Brain microvascular endothelial cell (primary cell): ENCODE measurements around the gene TAS2R10.

Experiments
- DNase-seq: peaks from one replicate; pipeline ENCODE4 v3.0.0-alpha.2; 2020
- H3K27ac ChIP-seq: fragments of 250-450 bp; sonication (Bioruptor Pico); 2 replicates; pipeline ENCODE4 v1.5.1; 2020; ENCODE audit warnings: mild to moderate bottlenecking, moderate library complexity
- H3K27me3 ChIP-seq: fragments of 250-450 bp; sonication (Bioruptor Pico); replicated peaks from 2 replicates; pipeline ENCODE4 v1.5.1; 2020; ENCODE audit warnings: mild to moderate bottlenecking
- H3K36me3 ChIP-seq: fragments of 250-450 bp; sonication (Bioruptor Pico); replicated peaks from 2 replicates; pipeline ENCODE4 v1.5.1; 2020; ENCODE audit warnings: mild to moderate bottlenecking
- H3K4me3 ChIP-seq: 2 replicates; pipeline ENCODE4 v1.5.1; 2011; ENCODE audit warnings: low read depth, mild to moderate bottlenecking, control low read depth, low read length, moderate library complexity
- in situ Hi-C: cut with HindIII; loops from 2 replicates; pipeline ENCODE4 v1.10.0; 2017; ENCODE audit warnings: low sequenced_read_pairs, low pct_ligation_motif_present
- TF ChIP-seq, protein P1 (sequence below): IDR thresholded peaks from 2 replicates; pipeline ENCODE4 v1.5.1; 2011; ENCODE audit warnings: low read depth, mild to moderate bottlenecking, moderate library complexity, low read length, control low read depth, inconsistent platforms; ENCODE audit errors: missing control alignments

Gene TAS2R10, protein sequence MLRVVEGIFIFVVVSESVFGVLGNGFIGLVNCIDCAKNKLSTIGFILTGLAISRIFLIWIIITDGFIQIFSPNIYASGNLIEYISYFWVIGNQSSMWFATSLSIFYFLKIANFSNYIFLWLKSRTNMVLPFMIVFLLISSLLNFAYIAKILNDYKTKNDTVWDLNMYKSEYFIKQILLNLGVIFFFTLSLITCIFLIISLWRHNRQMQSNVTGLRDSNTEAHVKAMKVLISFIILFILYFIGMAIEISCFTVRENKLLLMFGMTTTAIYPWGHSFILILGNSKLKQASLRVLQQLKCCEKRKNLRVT

DNA sequence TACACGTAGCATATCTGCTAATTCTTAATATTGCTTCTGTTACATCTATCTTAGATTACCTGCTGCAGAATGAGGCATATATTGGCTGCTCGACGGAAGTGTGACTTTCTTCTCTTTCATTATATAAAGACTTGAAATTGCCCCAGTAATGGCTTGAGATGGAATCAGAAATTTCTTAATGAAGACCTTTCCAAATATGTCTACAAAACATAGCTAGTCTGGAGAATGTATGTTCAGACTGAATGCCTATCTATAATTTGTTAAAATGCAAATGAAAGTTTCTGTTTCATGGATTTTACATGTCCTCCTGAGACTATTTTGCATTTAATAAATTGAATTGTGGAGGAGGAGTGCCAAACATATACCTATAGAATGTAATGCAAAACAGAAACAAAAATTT lies at the start of gene TAS2R10:
Gene TAS2R10, minus strand, starts transcription at position 101 of the 400 bp plus-strand sequence. Its CDS starts 89 bp downstream, at position 12.
- Histone ChIP-seq H3K4me3 (no peak within 1 kb of the TSS), H3K27ac (no peak within 1 kb of the TSS), H3K36me3 (no peaks in the 10 kb centered on the region), H3K27me3 (no peaks in the 10 kb centered on the region)
- DNase-seq = no peak
- TF ChIP-seq, protein P1, sequence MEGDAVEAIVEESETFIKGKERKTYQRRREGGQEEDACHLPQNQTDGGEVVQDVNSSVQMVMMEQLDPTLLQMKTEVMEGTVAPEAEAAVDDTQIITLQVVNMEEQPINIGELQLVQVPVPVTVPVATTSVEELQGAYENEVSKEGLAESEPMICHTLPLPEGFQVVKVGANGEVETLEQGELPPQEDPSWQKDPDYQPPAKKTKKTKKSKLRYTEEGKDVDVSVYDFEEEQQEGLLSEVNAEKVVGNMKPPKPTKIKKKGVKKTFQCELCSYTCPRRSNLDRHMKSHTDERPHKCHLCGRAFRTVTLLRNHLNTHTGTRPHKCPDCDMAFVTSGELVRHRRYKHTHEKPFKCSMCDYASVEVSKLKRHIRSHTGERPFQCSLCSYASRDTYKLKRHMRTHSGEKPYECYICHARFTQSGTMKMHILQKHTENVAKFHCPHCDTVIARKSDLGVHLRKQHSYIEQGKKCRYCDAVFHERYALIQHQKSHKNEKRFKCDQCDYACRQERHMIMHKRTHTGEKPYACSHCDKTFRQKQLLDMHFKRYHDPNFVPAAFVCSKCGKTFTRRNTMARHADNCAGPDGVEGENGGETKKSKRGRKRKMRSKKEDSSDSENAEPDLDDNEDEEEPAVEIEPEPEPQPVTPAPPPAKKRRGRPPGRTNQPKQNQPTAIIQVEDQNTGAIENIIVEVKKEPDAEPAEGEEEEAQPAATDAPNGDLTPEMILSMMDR = no peak
- in situ Hi-C loops = no loop called here

DNA sequence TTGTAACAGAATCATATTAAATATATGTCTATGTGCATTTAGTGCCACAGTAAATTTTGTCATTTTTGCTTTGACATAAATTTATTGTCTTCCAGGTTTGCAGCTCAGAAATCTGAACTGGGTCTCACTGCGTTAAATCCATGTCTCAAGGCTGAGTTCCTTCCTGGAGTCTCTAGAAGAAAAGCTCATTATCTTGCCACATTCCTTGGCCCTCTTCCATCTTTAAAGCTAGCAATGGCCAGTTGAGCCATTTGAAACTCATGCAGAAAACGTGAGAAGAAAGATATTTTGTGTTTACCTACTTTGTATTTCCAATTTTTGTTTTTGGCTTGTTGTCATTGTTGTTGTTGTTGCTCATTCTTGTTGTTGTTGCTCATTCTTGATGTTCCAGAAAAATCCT lies 47.2 kb upstream of the TAS2R10 start:
- Histone ChIP-seq H3K4me3 (no peak overlapping the region), H3K27ac (no peak overlapping the region), H3K36me3 (no peaks in the 10 kb centered on the region), H3K27me3 (no peaks in the 10 kb centered on the region)
- DNase-seq = no peak
- in situ Hi-C loops = no loop called here
- TF ChIP-seq, protein P1 = no peak

DNA sequence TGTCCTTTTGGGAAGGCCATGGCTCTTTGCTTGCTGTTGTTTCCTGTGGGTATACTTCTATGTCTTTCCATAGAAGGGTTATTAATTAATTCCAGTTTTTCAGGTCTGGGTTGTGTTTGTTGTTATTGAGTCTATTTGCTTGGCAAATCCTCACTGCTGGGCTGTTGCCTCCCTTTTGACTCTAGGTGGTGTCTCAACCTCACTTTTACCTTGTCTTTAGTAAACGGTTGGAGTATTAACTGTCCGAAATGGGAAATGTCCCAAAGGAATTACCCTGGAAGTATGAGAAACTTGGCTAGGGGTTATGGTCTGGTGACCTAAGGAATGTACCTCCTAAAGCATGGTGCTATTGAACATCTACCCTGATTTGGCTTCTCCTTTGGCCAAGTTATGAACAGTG lies 41.2 kb upstream of the TAS2R10 start:
- DNase-seq = no peak
- in situ Hi-C loops = no loop called here
- TF ChIP-seq, protein P1 = peak; percentile 10

DNA sequence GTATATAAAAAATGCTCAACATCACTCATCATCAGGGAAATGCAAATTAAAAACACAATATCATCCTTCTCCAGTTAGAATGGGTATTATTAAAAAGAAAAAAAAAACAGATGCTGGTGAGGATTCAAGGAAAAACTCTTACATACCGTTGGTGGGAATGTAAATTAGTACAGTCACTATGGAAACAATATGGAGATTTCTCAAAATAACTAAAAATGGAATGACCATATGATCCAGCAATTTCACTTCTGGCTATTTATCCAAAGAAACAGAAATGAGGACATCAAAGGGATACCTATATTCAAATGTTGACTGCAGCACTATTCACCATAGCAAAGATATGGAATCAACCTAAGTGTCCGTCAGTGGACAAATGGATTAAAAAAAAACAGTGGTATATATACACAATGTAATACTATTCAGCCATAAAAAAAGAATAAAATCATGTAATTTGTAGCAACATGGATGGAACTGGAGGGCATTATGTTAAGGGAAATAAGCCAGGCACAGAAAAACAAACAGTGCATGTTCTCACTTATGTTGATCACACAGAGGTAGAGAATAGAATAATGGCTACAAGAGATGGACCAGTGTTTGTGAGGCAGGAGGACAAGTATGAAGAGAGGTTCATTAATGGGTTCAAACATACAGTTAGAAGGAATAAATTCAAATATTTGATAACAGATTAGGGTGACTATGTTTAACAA lies 37.5 kb upstream of the TAS2R10 start:
- H3K4me3 ChIP-seq = no peak overlapping the region
- DNase-seq = no peak
- in situ Hi-C loops = no loop called here
- H3K36me3 ChIP-seq = no peaks in the 10 kb centered on the region
- H3K27me3 ChIP-seq = no peaks in the 10 kb centered on the region
- TF ChIP-seq, protein P1 = no peak
- H3K27ac ChIP-seq = no peak overlapping the region

More for the DNA sequence above, 41.2 kb upstream of the TAS2R10 start:
- Histone ChIP-seq H3K27me3 (no peaks in the 10 kb centered on the region), H3K4me3 (no peak overlapping the region), H3K27ac (no peak overlapping the region), H3K36me3 (no peaks in the 10 kb centered on the region)

DNA sequence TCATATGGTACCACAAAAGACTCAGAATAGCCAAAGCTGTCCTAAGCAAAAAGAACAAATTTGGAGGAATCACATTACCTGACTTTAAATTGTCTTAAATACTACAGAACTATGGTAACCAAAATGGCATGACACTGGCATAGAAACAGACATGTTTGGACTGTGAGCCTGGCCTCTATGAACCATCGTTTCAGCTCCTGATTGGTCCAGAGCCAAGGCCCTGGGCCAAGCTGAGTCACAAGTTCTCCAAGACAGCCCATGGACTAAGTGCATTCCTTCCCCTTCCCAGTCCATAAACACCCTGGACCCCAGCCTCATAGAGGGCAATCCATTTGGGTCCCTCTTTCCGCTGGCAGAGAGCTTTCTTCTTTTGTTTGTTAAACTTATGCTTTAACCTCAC lies 35.2 kb upstream of the TAS2R10 start:
- Histone ChIP-seq H3K27me3 (no peaks in the 10 kb centered on the region), H3K36me3 (no peaks in the 10 kb centered on the region), H3K27ac (no peak overlapping the region), H3K4me3 (no peak overlapping the region)
- TF ChIP-seq, protein P1 = no peak
- in situ Hi-C loops = no loop called here
- peak; percentile 9 for DNase-seq
